Lower lobe of right lung (tissue), 2 donors: ENCODE results near the gene FBXL16. TPM values are rescaled to one million over a fixed set of nuclear protein-coding genes. Genes with fewer than 3 reads are reported as not detected.
A peak's percentile ranks its signal among the peaks of the same experiment; 100 is the strongest.

Experiments used
- ATAC-seq, 2 donors: fragments of 200-7000 bp; cut with Tn5 transposase; one replicate each; pipeline ENCODE4 v1.9.1; 2020 to 2022; ENCODE audit warnings: mild to moderate bottlenecking in 2 of 2, moderate library complexity in 2 of 2
- DNase-seq: peaks from one replicate; pipeline ENCODE4 v3.0.0-alpha.2; 2020
- H3K27ac ChIP-seq: fragments of 200-600 bp; one replicate; pipeline ENCODE4 v1.8.0; 2022
- H3K27me3 ChIP-seq: fragments of 200-600 bp; one replicate; pipeline ENCODE4 v1.8.0; 2022; ENCODE audit warnings: low read depth
- H3K36me3 ChIP-seq: fragments of 200-600 bp; one replicate; pipeline ENCODE4 v1.8.0; 2022; ENCODE audit warnings: mild to moderate bottlenecking
- H3K4me1 ChIP-seq: fragments of 200-600 bp; one replicate; pipeline ENCODE4 v1.8.0; 2022
- H3K4me3 ChIP-seq: fragments of 200-600 bp; one replicate; pipeline ENCODE4 v1.8.0; 2022; ENCODE audit warnings: mild to moderate bottlenecking
- H3K9me3 ChIP-seq: fragments of 200-600 bp; one replicate; pipeline ENCODE4 v1.8.0; 2022
- intact Hi-C: fragments of 100-400 bp; cut with DNase I; formaldehyde crosslinking; loops from one replicate; pipeline ENCODE4 v1.11.0; 2022
- total RNA-seq: library from RNA; stranded (reverse); fragmentation: NEBNext Ultra II Directional; extraction: Animal tissue kit (Norgen Biotek cat#: 25700); gene quantifications from one replicate; pipeline ENCODE4 v1.2.1, GENCODE V29; 2021
- TF ChIP-seq, protein P1 (sequence below): fragments of 200-600 bp; IDR thresholded peaks from one replicate; pipeline ENCODE4 v1.8.0; 2022; ENCODE audit warnings: antibody characterized with exemption, mild to moderate bottlenecking
- donor health status: DM: no; HTN: yes; CAD: no; lungs with severe emphysema.

Gene FBXL16
- total RNA-seq, 1 donor from 2014 or later, result 11.0 TPM

DNA sequence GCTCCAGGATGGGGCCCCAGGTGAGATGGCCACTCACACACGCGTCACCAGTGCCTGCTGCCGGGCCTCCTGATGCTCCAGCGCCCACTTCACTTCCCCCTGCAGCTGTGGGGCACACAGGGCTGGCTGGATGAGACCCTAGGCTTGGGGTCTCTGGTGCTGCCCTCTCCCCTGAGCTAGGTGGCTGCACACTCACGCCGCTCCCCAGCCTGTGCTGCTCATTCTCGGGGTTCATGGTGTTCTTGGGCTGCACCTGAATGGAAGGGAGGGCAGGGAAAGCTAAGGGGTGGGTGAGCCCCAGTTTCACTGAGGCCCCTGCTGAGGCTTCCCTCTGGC lies 19.4 kb upstream of the FBXL16 start:
- Histone ChIP-seq H3K27me3 (peaks cover 31% of the 10 kb centered on the region), H3K36me3 (peaks cover 5% of the 10 kb centered on the region), H3K4me3 (no peak overlapping the region), H3K9me3 (no peaks in the 10 kb centered on the region), H3K4me1 (peaks cover 39% of the 10 kb centered on the region), H3K27ac (no peak overlapping the region)
- TF ChIP-seq, protein P1, sequence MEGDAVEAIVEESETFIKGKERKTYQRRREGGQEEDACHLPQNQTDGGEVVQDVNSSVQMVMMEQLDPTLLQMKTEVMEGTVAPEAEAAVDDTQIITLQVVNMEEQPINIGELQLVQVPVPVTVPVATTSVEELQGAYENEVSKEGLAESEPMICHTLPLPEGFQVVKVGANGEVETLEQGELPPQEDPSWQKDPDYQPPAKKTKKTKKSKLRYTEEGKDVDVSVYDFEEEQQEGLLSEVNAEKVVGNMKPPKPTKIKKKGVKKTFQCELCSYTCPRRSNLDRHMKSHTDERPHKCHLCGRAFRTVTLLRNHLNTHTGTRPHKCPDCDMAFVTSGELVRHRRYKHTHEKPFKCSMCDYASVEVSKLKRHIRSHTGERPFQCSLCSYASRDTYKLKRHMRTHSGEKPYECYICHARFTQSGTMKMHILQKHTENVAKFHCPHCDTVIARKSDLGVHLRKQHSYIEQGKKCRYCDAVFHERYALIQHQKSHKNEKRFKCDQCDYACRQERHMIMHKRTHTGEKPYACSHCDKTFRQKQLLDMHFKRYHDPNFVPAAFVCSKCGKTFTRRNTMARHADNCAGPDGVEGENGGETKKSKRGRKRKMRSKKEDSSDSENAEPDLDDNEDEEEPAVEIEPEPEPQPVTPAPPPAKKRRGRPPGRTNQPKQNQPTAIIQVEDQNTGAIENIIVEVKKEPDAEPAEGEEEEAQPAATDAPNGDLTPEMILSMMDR, result no peak
- DNase-seq (no peak), ATAC-seq (no peak)
- intact Hi-C loops, result no loop called here

DNA sequence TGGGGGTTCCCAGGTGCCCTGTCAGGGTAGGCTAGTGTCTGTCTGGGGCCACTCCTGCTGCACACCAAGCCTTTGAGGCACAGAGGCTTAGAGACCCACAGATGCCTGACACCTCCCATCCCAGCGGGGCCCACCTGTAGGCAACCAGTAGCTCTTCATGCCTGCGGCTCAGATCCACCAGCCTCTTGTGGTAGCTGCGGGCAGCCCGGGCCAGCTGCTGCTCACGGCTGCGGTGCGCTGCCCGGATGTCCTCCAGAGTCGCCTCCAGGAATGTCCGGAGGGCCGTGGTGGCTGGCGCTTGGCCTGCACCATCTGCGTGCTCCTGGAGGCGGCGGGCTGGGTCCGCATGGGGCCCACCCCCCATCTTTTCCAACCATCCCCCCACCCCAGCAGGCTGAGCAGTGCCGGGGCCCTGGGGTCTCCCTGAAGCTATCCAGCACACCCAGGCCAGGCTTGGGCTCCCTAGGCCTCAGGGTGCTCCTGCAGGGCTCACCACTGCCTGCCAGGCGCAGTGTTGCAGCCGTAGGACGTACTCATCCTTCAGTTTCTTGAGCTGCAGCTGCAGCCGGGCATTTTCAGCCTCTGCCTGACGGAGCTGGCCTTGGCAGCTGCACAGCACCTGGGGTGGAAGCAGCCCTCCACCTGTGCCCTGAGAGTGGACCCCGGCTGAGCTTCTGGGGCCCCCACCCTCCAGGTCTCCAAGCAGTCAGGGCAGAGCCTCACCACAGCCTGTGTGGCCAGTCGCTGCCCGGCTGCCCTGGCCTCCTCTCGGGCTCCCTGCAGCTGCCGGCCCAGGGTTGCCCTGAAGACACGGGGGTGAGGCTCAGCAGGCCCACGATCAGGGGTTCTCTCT lies 18.8 kb upstream of the FBXL16 start:
- no peak overlapping the region for H3K4me3 ChIP-seq
- intact Hi-C loops, result no loop called here
- TF ChIP-seq, protein P1, result no peak
- no peak overlapping the region for H3K27ac ChIP-seq
- H3K27me3 ChIP-seq, result peaks cover 31% of the 10 kb centered on the region
- ATAC-seq (no peak), DNase-seq (no peak)
- H3K36me3 ChIP-seq, result peaks cover 5% of the 10 kb centered on the region
- H3K9me3 ChIP-seq, result no peaks in the 10 kb centered on the region
- H3K4me1 ChIP-seq, result peaks cover 45% of the 10 kb centered on the region

DNA sequence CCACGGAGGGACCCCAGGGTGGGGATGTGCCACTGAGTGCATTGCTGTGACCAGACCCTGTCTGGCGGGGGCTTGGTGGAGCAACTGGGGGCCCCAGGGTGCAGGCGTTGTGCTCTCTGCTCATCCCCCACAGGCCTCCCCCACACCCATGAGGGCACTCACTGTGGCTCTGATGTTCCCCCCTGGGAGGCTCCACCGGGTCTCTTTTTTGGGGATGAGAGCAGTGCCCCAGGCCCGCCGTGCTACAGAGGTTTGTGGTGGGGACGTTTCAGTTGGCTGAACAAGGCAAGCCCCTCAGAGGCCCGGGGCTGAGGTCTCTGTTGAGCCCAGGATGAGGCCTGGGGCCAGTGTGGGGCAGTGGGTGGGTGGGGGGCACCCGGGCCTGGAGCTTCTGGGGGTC lies 18.1 kb upstream of the FBXL16 start:
- Histone ChIP-seq H3K9me3 (no peaks in the 10 kb centered on the region), H3K4me3 (no peak overlapping the region), H3K27ac (no peak overlapping the region), H3K27me3 (peaks cover 31% of the 10 kb centered on the region), H3K36me3 (peaks cover 5% of the 10 kb centered on the region), H3K4me1 (peaks cover 47% of the 10 kb centered on the region)
- ATAC-seq (no peak), DNase-seq (no peak)
- intact Hi-C loops, result no loop called here
- TF ChIP-seq, protein P1, result no peak

DNA sequence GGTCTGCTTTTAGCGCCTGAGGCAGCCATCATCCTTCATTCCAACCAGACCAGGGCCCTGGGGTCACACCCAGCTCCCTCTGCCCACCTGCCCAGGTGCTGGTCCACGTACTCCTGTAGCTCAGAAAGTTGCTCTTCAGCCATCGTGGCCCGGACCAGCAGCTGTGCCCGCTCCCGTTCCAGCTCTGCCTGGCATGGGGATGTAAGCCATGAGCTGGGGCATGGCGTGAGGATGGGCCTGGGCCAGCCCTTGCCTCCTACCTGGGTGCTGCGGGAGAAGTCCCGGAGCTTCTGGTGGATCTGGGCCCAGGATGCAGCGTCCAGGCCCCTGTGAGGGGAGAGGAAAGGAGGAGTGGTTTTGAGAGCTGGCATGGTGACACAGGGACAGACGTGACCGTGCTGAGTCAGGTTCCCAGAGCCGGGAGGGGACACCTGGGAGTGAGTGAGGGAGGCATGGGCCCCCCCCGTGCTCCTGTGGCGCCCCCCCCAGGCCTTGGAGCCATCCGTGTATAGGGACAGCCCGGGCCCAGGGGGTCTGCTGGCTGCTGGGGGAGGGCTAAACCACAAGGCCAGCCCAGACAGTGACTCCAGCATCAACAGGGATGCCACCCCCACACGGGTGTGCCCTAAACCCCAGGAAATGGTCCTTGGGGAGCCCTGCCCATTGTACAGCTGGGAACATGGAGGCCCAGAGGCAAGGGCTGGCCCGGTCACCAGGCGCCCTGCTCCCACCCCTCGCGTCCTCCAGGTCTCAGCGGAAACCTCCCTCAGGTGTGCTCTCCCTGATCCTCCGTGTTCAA lies 17.4 kb upstream of the FBXL16 start:
- peaks cover 24% of the 10 kb centered on the region for H3K27me3 ChIP-seq
- H3K4me1 ChIP-seq, result peaks cover 40% of the 10 kb centered on the region
- intact Hi-C loops, result no loop called here
- TF ChIP-seq, protein P1, result no peak
- DNase-seq (no peak), ATAC-seq (no peak)
- peaks cover 5% of the 10 kb centered on the region for H3K36me3 ChIP-seq
- no peaks in the 10 kb centered on the region for H3K9me3 ChIP-seq
- no peak overlapping the region for H3K27ac ChIP-seq
- no peak overlapping the region for H3K4me3 ChIP-seq

DNA sequence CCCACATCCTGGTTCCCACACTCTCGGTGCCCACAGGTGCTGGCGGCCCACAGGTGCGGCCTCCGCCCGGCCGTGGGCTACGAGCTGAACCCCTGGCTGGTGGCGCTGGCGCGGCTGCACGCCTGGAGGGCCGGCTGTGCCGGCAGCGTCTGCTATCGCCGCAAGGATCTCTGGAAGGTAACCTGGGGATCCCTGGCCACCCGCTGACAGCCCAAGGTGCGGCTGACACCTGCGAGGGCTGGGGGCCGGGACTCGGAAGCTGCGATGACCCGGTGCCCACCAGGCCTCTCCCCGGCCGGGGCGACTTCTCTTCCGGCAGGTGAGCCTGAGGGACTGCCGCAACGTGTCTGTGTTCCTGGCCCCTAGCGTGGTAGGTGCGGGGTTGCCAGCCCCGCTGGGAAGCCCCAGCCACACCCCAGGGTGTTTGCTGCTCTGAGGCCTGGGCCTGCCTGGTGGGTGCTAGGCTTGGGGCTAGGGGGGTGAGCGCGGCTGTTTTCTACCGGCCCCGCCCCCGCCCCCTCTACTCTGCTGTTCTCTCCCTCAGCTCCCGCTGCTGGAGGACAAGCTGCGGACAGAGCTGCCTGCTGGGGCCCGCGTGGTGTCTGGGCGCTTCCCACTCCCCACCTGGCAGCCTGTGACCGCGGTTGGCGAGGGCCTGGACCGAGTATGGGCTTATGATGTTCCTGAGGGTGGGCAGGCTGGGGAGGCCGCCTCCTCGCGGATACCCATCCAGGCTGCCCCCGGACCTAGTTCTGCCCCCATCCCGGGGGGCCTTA lies 16.4 kb upstream of the FBXL16 start:
- TF ChIP-seq, protein P1, result no peak
- intact Hi-C loops, result no loop called here
- H3K9me3 ChIP-seq, result no peaks in the 10 kb centered on the region
- peaks cover 5% of the 10 kb centered on the region for H3K36me3 ChIP-seq
- peaks cover 14% of the 10 kb centered on the region for H3K27me3 ChIP-seq
- no peak for DNase-seq
- ATAC-seq, result no peak
- peaks cover 30% of the 10 kb centered on the region for H3K4me1 ChIP-seq
- H3K4me3 ChIP-seq, result peak overlapping the region; percentile 80
- peak overlapping the region; percentile 89 for H3K27ac ChIP-seq
